M059J (cell line): Measurements from ENCODE around the gene SEC31B. TPM values are rescaled to one million over a fixed set of nuclear protein-coding genes. Genes with fewer than 3 reads are reported as not detected.
A peak's percentile ranks its signal among the peaks of the same experiment; 100 is the strongest.

ENCODE experiments used
- DNase-seq: peaks from one replicate; pipeline ENCODE4 v3.0.0-alpha.2; 2012; ENCODE audit warnings: low read depth
- total RNA-seq: library from RNA; depleted of rRNA; stranded (reverse); fragments of >200 nt; shearing (Covaris generic); gene quantifications from 2 replicates; pipeline ENCODE4 v1.2.3, GENCODE V29; 2014

Gene SEC31B
- total RNA-seq, 1 experiment from 2014 or later = 0.34 TPM

GRCh38 chr10:100502926-100503494 lies 16.7 kb downstream of the SEC31B start:
- DNase-seq = no peak

GRCh38 chr10:100501423-100501822 lies 18.2 kb downstream of the SEC31B start:
- DNase-seq = no peak

DNA sequence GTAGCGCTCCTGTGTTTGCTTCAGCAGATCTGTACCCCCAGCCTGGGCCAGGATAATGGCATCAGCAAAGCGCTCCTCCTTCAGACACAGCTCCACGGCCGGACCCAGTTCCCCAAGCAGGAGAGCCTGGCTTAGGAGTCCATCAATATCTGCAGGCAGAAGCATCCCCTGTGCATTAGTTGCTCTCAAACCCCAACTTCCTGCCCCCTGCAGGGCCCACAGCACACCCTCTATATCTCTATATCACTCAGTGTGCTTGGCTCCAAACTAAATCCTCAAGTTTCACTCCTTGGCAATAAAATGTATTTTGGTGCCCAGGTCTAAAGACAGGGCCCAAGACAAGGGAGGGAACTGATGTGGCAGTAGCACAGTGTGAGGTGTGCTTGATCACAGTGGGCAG lies 21.6 kb downstream of the SEC31B start:
- DNase-seq = no peak

GRCh38 chr10:100496567-100496966 lies 23.1 kb downstream of the SEC31B start:
- DNase-seq = no peak

DNA sequence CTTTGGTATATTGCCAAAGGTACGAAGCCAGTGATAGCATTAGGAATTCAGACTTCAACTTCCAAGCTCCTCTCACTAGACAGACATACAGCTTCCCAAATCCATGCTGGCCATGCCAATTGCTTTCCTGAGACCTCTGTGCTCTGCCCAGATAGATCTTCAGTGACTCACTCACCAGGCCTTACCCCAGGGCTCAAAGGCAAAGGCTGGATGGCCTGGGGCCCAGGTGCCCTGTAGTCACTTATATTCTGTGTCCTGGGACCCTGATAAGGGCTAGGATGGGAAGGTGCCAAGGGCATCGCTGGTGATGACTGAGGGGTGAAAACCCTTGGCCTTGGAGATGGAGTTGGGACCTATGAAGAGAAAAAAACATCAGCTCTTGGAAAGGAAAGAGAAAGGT lies 29.1 kb downstream of the SEC31B start:
- no peak for DNase-seq

GRCh38 chr10:100489396-100489795 lies 30.3 kb downstream of the SEC31B start:
- no peak for DNase-seq

DNA sequence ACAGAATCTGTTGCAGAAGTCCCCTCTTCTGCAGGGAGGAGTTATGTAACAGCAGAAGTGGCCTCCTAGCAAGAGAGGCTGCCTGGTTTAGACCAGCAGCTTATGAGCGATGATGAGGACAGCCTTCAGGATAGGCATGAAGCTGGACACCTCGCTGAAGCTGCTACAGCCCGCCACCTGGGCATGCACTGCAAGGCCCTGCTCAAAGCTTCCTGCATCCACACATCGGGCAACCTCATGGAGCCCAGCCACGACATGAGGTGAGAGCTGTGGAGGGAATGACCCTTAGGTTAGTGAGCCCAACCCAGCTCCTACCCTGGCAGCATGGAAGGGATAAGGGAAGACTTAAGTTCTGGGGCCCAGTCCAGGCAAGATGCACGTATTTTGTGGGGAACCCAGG lies 32.1 kb downstream of the SEC31B start:
- DNase-seq = no peak

DNA sequence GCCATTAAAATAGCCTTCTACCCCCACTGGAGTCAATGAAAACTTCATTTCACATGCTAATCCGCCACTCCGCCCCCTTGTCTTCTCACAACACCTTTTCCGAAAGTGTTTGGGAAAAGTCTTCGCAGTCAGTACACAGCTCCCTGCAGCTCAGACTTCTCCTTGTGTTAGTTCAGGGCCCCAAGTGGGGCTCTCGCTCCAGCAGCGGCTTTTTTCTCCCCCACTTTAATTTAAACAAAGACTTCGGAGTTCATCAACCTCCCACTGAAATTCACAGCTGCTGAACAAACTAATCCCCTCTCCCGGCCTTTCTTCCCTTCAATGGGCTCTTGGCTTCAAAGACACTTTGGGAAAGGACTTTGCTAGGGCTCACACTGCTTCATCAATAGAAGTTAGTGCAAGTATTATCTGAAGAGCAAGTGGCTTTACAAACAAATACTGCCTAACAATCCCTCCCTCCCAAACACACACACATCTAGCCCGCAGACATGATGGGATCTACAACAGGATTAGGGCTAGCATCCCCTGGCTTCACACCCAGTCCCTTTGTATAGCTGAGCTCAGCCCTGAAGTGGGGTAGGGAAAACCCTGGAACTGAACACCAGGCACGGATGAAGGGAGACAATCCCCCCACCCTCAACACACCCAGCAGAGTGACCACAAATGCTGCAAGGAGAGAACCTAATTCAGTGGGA lies 33.7 kb downstream of the SEC31B start:
- no peak for DNase-seq

- DNase-seq = no peak
Observed at GRCh38 chr10:100485366-100485765, 34.3 kb downstream of the SEC31B start.

- no peak for DNase-seq
Observed at GRCh38 chr10:100483876-100484666, 35.6 kb downstream of the SEC31B start.

DNA sequence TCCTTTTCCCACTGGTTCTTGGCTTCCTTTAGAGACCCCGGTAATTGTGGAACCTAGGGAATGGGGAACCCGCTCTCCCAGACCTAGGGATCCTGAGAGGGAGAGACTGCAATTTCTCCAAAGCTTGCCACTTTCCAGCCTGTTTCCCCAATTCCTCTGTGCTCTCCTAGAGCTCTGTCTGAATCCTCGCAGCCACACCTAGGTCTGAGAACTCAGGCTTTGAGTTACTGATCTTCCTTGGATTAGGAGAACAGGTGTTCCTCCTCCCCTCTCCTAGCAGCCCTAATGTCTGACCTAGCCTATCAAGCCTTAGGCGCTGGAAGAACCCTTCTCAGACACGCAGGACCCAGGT lies 36.9 kb downstream of the SEC31B start:
- no peak for DNase-seq

DNA sequence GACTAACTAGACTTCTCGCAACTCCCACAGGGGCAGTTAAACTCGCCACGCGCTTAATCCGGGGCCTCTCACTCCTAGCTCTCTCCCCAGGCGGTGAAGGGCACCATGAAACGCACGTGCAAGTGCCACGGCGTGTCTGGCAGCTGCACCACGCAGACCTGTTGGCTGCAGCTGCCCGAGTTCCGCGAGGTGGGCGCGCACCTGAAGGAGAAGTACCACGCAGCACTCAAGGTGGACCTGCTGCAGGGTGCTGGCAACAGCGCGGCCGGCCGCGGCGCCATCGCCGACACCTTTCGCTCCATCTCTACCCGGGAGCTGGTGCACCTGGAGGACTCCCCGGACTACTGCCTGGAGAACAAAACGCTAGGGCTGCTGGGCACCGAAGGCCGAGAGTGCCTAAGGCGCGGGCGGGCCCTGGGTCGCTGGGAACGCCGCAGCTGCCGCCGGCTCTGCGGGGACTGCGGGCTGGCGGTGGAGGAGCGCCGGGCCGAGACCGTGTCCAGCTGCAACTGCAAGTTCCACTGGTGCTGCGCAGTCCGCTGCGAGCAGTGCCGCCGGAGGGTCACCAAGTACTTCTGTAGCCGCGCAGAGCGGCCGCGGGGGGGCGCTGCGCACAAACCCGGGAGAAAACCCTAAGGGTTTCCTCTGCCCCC lies 37.4 kb downstream of the SEC31B start:
- DNase-seq = peak; percentile 59

GRCh38 chr10:100481462-100482081 lies 38.1 kb downstream of the SEC31B start:
- DNase-seq = peak; percentile 85

DNA sequence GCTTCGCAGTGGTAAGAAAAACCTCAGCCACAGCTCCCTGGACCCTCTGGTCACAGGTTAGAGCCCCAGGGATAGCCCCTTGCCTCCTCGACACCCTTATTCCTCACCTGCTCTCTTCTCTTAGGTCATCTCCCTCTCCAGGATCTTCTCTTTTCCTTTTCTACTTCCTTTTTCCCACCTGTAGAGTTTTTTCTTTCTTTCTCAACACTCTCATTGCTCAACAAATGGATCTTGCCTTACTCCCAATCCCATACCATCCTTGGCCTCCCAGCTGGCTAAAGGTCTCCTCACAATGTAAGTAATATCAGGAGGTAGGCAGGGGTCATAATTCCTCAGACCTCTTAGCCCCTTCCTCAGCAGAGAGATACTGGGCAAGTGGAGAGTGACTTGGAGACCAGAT lies 39.7 kb downstream of the SEC31B start:
- DNase-seq = no peak

- no peak for DNase-seq
Observed at GRCh38 chr10:100479037-100479436, 40.6 kb downstream of the SEC31B start.

DNA sequence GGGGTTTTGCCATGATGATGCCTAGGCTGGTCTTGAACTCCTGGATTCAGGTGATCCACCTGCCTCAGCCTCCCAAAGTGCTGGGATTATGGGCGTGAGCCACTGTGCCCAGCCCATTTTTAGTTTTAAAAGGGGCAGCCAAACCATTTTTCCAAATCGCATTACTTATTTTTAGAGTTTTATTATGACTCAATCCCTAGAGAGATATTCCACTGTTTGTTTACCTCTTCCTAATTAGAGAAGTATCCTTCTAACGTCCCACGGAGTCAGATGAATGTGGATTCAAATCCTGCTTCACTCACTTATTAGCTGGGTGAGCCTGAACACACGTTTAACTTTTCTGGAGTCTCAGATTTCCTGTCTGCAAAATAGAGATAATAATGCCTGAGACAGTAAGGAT lies 41.7 kb downstream of the SEC31B start:
- no peak for DNase-seq

DNA sequence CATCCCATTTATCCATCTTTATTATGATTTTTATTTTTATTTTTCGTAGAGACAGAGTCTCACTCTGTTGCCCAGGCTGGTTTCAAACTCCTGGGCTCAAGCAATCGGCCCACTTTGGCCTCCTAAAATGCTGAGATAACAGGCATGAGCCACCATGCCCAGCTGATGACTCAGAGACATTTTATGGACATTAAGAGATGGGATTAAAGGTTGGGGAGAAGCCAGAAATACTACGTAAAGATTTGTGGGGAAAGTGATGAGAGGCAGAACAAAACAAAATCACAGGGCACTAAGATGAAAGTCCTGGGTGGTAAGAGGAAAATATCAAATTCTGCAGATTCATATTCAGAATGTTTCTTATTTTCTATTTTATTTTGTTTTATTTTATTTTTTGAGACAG lies 49.3 kb downstream of the SEC31B start:
- peak; percentile 31 for DNase-seq

- DNase-seq = no peak
Observed at GRCh38 chr10:100469756-100470155, 49.9 kb downstream of the SEC31B start.

- no peak for DNase-seq
Observed at GRCh38 chr10:100468978-100469377, 50.7 kb downstream of the SEC31B start.

DNA sequence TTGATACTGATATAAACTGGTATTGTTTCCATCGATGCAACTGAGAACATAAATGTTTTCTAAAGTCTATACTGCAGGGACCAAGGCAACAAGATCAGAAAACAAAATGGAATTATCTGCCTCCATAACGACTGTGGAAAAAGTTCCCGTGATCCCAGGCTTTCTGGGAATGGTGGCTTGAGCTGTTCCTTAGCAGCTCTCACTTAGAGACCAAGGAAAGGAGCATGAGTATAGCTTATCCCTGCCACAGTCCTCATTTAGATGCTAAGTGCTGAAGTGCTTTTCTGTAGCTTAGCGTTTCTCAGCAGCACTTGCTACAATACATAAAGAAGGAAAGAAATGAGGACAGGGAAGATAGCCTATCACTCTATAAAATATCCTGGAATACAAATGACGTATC lies 51.3 kb downstream of the SEC31B start:
- DNase-seq = no peak

GRCh38 chr10:100462709-100463108 lies 57.0 kb downstream of the SEC31B start, which contains the start of gene WNT8B:
TSS of gene WNT8B (plus strand) at chr10:100463009. CDS start at chr10:100463169, 160 bp downstream.
- no peak for DNase-seq

- no peak for DNase-seq
Observed at GRCh38 chr10:100448951-100449350, 70.7 kb downstream of the SEC31B start.
